HG02885 (cell line): Measurements from ENCODE around the gene TSPYL6.

Source experiments
- ATAC-seq: cut with Tn5 transposase; IDR thresholded peaks from one replicate; pipeline ENCODE4 v1.9.1; 2021; ENCODE audit warnings: mild to moderate bottlenecking; ENCODE audit not compliant: unreplicated experiment, poor library complexity

Gene TSPYL6

GRCh38 chr2:54207666-54208195 is 48.3 kb downstream of the TSPYL6 start:
- no peak for ATAC-seq

- peak; percentile 72 for ATAC-seq
Observed at GRCh38 chr2:54206596-54206995, 49.4 kb downstream of the TSPYL6 start.

GRCh38 chr2:54204476-54204875 is 51.6 kb downstream of the TSPYL6 start:
- ATAC-seq: no peak
